8988T (cell line): ENCODE results near the gene ZBP1.
"Not testable (repeated sequence)": the region's sequence is repeated elsewhere in the genome, so short reads cannot be mapped to it uniquely, and the experiment has no call there.

ENCODE experiments used
- DNase-seq: peaks from one replicate; pipeline ENCODE4 v3.0.0; 2011

Gene ZBP1

GRCh38 chr20:57638173-57638894 lies 18.1 kb upstream of the ZBP1 start:
- DNase-seq, result no peak

- DNase-seq, result no peak
Observed at GRCh38 chr20:57633945-57634491, 13.8 kb upstream of the ZBP1 start.

GRCh38 chr20:57632286-57632685 lies 12.1 kb upstream of the ZBP1 start:
- DNase-seq, result no peak

- no peak for DNase-seq
Observed at GRCh38 chr20:57630061-57630460, 9.8 kb upstream of the ZBP1 start.

- not testable (repeated sequence) for DNase-seq
Observed at GRCh38 chr20:57629491-57629901, 9.3 kb upstream of the ZBP1 start.

DNA sequence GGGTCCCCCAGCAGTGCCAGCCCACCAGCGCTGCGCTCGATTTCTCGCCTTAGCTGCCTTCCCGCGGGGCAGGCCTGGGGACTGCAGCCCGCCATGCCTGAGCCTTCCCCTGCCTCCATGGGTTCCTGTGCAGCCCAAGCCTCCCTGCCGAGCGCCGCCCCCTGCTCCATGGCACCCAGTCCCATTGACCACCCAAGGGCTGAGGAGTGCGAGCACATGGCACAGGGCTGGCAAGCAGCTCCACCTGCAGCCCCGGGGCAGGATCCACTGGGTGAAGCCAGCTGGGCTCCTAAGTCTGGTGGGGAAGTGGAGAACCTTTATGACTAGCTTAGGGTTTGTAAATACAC lies 8.7 kb upstream of the ZBP1 start:
- not testable (repeated sequence) for DNase-seq

GRCh38 chr20:57628047-57628961 lies 8.1 kb upstream of the ZBP1 start:
- DNase-seq, result no peak

GRCh38 chr20:57627339-57627738 lies 7.1 kb upstream of the ZBP1 start:
- no peak for DNase-seq

DNA sequence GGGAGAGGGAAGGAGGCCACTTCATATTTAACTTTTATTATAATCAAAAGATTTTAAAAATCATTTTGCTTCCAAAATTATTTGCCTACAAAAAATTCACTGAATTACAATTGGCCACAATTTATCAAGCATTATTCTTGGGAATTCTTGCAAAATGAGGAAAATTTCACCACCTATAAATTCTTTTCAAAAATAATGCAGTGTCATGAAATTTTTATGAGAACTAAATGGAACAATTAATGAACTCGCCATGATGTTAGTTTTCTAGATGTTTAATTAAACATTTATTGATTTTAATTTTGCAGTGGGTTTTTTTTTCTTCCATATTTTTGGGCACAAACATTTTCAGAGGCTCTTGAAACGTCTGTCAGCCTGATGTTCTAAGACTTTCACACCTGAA lies 5.8 kb upstream of the ZBP1 start:
- DNase-seq, result no peak

DNA sequence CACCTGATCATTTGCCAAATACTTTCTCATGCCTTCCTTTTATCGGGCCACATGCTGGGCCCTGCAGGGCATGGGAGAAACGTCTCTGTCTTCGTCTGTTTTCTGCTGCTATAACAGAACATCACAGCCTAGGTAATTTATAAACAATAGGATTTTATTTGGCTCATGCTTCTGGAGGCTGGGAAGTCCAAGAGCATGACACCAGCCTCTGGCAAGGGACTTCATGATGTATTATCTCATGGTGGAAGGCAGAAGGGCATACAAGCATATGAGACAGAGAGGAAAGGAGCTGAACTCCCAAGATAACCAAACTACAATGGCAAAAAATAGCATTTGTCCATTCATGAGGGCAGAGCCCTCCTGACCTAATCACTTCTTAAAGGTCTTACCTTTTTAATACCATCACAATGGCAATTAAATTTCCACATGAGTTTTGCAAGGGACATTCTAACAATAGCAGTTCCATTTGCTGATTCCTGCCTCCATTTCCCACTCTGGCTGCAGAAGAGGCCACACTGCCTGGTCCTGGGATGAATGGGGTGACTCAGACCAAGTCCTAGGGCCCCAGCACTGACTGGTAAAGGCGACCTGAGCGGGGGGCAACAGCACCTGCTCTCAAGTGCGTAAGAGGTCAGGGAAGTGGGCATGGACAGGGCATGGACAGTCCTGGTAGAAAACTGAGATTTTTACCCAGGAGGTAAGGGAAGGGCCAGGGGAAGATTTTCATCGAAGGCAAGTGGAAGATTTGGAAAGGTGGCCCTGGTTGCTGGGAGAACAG lies 5.1 kb upstream of the ZBP1 start:
- DNase-seq, result no peak

- no peak for DNase-seq
Observed at GRCh38 chr20:57624124-57624523, 3.9 kb upstream of the ZBP1 start.

- peak; percentile 86 for DNase-seq
Observed at GRCh38 chr20:57622579-57623381, 2.6 kb upstream of the ZBP1 start.

GRCh38 chr20:57622201-57622570 lies 2.0 kb upstream of the ZBP1 start:
- no peak for DNase-seq

GRCh38 chr20:57621421-57622200 lies 1.4 kb upstream of the ZBP1 start:
- DNase-seq, result no peak

DNA sequence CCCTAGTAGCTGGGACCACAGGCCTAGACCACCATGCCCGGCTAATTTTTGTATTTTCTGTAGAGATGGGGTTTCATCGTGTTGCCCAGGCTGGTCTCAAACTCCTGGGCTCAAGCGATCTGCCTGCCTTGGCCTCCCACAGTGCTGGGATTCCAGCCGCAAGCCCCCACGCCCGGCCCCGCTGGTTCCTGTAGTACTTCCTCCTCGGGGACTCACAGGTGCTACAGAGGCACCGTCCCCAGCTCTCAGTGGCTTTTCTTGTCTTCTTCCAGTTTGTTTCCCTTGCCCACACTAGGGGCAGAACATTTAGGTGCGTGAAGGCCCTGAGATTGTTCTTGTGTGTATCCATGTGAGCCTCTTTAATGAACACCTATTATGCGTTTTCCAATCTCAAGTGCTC lies 773 bp upstream of the ZBP1 start:
- DNase-seq, result no peak

GRCh38 chr20:57619051-57619831 lies 985 bp downstream of the ZBP1 start:
- no peak for DNase-seq

- DNase-seq, result no peak
Observed at GRCh38 chr20:57618764-57619050, 1.5 kb downstream of the ZBP1 start.

- peak; percentile 83 for DNase-seq
Observed at GRCh38 chr20:57618091-57618763, 2.0 kb downstream of the ZBP1 start.

DNA sequence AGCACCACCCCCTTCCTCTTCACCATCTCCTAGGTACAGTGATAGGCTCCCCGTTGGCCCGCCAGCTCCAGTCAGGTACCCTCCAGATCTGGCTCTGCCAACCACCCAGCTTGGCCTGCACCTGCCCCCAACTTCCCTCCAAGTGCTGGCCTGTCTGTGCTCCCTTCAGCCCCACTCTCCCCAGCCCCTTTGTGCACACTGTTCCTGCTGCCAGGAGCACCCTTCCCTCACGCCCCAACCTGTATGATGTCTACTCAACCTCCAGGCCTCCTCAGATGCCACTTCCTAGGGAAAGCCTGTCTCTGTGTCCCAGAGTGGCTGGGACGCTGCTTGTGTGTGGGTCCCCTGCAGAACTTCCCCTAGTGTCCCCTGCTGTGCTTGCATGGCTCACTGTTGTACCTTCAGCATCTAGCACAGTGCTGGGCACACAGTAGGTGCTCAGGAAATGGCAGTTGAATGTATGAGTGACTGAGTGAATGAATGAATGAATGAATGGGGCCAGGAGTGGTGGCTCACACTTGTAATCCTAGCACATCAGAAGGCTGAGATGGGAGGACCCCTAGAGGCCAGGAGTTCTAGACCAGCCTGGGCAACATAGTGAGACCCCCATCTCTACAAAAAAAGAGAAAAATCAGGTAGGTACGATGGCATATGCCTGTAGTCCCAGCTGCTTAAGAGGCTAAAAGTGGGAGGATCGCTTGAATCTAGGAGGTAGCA lies 3.0 kb downstream of the ZBP1 start:
- DNase-seq, result no peak
